GM23338 (cell line): ENCODE results near the gene APOD.
"Not testable (repeated sequence)": the region's sequence is repeated elsewhere in the genome, so short reads cannot be mapped to it uniquely, and the experiment has no call there.

ENCODE experiments used
- CREB1 ChIP-seq: fragments of 250-450 bp; sonication (Bioruptor Pico); IDR thresholded peaks from 2 replicates; pipeline ENCODE4 v1.5.0; 2020; ENCODE audit warnings: low read depth, mild to moderate bottlenecking, moderate library complexity
- EZH2 ChIP-seq: fragments of 200-600 bp; sonication (generic); IDR thresholded peaks from one replicate; pipeline ENCODE4 v1.8.0; 2017; ENCODE audit warnings: antibody characterized with exemption, mild to moderate bottlenecking, low read depth; ENCODE audit not compliant: unreplicated experiment
- EZH2phosphoT487 ChIP-seq: fragments of 200-600 bp; sonication (generic); IDR thresholded peaks from one replicate; pipeline ENCODE4 v1.8.1; 2018; ENCODE audit warnings: antibody characterized with exemption; ENCODE audit not compliant: unreplicated experiment
- JUNB ChIP-seq: IDR thresholded peaks from one replicate; pipeline ENCODE4 v1.6.1; 2016; ENCODE audit warnings: antibody characterized with exemption; ENCODE audit not compliant: unreplicated experiment
- POLR2AphosphoS5 ChIP-seq: IDR thresholded peaks from 2 replicates; pipeline ENCODE4 v1.6.1; 2016; ENCODE audit warnings: antibody characterized with exemption, low read depth
- TF ChIP-seq, protein P1 (sequence below), 2 experiments: fragments of 200-600 bp in 1 of 2; sonication (generic) in 1 of 2; conservative IDR thresholded peaks; 2 replicates each; pipeline versions ENCODE4 v1.5.1 to v1.6.1; 2016 to 2017; ENCODE audit warnings: antibody characterized with exemption in 2 of 2, low read depth in 2 of 2, mild to moderate bottlenecking in 2 of 2, moderate library complexity in 1 of 2

DNA sequence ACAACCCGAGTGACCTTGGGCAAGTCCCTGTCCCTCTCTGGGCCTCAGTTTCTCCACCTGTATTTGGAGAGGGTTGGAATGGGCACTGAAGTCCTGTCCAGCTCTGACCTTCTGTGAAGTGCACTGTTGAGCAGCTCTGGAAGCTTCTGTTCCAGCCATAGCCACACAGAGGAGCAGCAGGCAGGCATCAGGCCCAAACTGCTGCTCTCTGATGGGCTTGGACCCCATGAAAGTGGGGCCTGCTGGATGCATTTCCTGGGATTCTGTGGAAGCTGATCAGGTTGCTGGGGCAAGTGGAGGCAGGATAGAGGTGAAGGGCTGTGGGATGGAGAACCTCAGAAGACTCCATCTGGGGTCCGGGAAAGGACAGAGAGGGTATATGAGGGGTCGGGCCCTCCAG is 36.7 kb upstream of the APOD start:
- TF ChIP-seq JUNB; EZH2phosphoT487; EZH2; CREB1 (CRISPR knock-in tag); POLR2AphosphoS5: not testable (repeated sequence)
- TF ChIP-seq, protein P1, sequence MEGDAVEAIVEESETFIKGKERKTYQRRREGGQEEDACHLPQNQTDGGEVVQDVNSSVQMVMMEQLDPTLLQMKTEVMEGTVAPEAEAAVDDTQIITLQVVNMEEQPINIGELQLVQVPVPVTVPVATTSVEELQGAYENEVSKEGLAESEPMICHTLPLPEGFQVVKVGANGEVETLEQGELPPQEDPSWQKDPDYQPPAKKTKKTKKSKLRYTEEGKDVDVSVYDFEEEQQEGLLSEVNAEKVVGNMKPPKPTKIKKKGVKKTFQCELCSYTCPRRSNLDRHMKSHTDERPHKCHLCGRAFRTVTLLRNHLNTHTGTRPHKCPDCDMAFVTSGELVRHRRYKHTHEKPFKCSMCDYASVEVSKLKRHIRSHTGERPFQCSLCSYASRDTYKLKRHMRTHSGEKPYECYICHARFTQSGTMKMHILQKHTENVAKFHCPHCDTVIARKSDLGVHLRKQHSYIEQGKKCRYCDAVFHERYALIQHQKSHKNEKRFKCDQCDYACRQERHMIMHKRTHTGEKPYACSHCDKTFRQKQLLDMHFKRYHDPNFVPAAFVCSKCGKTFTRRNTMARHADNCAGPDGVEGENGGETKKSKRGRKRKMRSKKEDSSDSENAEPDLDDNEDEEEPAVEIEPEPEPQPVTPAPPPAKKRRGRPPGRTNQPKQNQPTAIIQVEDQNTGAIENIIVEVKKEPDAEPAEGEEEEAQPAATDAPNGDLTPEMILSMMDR (conservative IDR thresholded peaks at IDR 0.05; ENCODE audit: low read depth in 2 of 2), result not testable (repeated sequence)
